ENCODE measurements around the gene OR1K1. TPM values are rescaled to one million over a fixed set of nuclear protein-coding genes. Genes with fewer than 3 reads are reported as not detected.
"Not testable (repeated sequence)": the region's sequence is repeated elsewhere in the genome, so short reads cannot be mapped to it uniquely, and the experiment has no call there.

The OR1K1 gene
- total and polyA plus RNA-seq, 2 of the 13 experiments (the other 11 are each of a cell fraction or from before 2014, with no cell fraction given): not detected

- H3K36me3 ChIP-seq (replicated peaks in 1 of 2; ENCODE audit: control insufficient read depth in 1 of 2, insufficient read depth in 2 of 2, low read length in 2 of 2); H3K9me3 ChIP-seq (ENCODE audit: low read length); ATAC-seq; FAIRE-seq; BruUV-seq (replicated peaks); intact Hi-C loops (cut with micrococcal nuclease; ENCODE audit: unreplicated experiment); H4K20me1 ChIP-seq (ENCODE audit: insufficient read depth, low read length); H3K27me3 ChIP-seq (ENCODE audit: control insufficient read depth in 1 of 2, insufficient read depth in 2 of 2, low read length in 2 of 2); DNase-seq (ENCODE audit: low spot score); CTCF ChIA-PET (ENCODE audit: low intra/inter-chr PET ratio, low total read pairs); in situ Hi-C loops (cut with HindIII; ENCODE audit: extremely low pct_ligation_motif_present, low pct_unique_long_range_greater_than_20kb): not testable (repeated sequence)
- peak overlapping the region; percentile 79 to 99 (median 96); a peak in 5 of 6 replicates for H3K4me3 ChIP-seq (replicated peaks in 1 of 3; ENCODE audit: insufficient read depth in 1 of 3, low read depth in 2 of 3, low read length in 3 of 3)
- peaks cover 33% of the 10 kb centered on the region for H3K79me2 ChIP-seq (ENCODE audit: insufficient read depth, low read length)
- H3K4me1 ChIP-seq (ENCODE audit: insufficient read depth, low read length): peaks cover 36% of the 10 kb centered on the region
- TF ChIP-seq ZMYM3 (CRISPR knock-in tag; IDR thresholded peaks at IDR 0.05) (peak; percentile 8), CHD4 (IDR thresholded peaks at IDR 0.05; ENCODE audit: borderline replicate concordance, low read length) (peak; percentile 53; the same call in 1 of the 2 replicates), THAP9 (CRISPR knock-in tag; IDR thresholded peaks at IDR 0.05; ENCODE audit: borderline replicate concordance) (0 out of 2 replicates have a peak, but pooled peaks have one; percentile 24)
- TF ChIP-seq, protein P1, sequence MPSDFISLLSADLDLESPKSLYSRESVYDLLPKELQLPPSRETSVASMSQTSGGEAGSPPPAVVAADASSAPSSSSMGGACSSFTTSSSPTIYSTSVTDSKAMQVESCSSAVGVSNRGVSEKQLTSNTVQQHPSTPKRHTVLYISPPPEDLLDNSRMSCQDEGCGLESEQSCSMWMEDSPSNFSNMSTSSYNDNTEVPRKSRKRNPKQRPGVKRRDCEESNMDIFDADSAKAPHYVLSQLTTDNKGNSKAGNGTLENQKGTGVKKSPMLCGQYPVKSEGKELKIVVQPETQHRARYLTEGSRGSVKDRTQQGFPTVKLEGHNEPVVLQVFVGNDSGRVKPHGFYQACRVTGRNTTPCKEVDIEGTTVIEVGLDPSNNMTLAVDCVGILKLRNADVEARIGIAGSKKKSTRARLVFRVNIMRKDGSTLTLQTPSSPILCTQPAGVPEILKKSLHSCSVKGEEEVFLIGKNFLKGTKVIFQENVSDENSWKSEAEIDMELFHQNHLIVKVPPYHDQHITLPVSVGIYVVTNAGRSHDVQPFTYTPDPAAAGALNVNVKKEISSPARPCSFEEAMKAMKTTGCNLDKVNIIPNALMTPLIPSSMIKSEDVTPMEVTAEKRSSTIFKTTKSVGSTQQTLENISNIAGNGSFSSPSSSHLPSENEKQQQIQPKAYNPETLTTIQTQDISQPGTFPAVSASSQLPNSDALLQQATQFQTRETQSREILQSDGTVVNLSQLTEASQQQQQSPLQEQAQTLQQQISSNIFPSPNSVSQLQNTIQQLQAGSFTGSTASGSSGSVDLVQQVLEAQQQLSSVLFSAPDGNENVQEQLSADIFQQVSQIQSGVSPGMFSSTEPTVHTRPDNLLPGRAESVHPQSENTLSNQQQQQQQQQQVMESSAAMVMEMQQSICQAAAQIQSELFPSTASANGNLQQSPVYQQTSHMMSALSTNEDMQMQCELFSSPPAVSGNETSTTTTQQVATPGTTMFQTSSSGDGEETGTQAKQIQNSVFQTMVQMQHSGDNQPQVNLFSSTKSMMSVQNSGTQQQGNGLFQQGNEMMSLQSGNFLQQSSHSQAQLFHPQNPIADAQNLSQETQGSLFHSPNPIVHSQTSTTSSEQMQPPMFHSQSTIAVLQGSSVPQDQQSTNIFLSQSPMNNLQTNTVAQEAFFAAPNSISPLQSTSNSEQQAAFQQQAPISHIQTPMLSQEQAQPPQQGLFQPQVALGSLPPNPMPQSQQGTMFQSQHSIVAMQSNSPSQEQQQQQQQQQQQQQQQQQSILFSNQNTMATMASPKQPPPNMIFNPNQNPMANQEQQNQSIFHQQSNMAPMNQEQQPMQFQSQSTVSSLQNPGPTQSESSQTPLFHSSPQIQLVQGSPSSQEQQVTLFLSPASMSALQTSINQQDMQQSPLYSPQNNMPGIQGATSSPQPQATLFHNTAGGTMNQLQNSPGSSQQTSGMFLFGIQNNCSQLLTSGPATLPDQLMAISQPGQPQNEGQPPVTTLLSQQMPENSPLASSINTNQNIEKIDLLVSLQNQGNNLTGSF (CRISPR knock-in tag; IDR thresholded peaks at IDR 0.05): 0 out of 2 replicates have a peak, but pooled peaks have one; percentile 29
- POLR2A ChIA-PET: interaction anchor here (0.7 to 1.3 kb wide), 5 partner anchors 9 to 365 kb away, joined by 3 to 6 read pairs (median 4); partner anchors contain the start of genes RABGAP1 and RC3H2
- H2AFZ ChIP-seq (ENCODE audit: low read length): peak overlapping the region; percentile 66
- H3K27ac ChIP-seq (ENCODE audit: extremely low read length, insufficient read depth, low read length): peak overlapping the region; percentile 76
- peak overlapping the region; percentile 81 for H3K9ac ChIP-seq (ENCODE audit: insufficient read depth, low read depth, low read length)
- WGBS (ENCODE audit: low lambda C conversion rate): 73% methylated on average over 18 of the region's 18 CpGs
- H3K4me2 ChIP-seq (ENCODE audit: low read depth, low read length): peak overlapping the region; percentile 80
Observed at GRCh38 chr9:122828965-122829284, 29.0 kb downstream of the OR1K1 start.

Measured in HepG2 (cell line).